Hematopoietic multipotent progenitor cell treated with erythropoietin and hydrocortisone succinate and interleukin-3 and kit ligand, for 8 days (in vitro differentiated cells): Measurements from ENCODE around the gene RPL5.

Experiments
- DNase-seq: peaks from one replicate; pipeline ENCODE4 v3.0.0-alpha.2; 2015

The RPL5 gene

DNA sequence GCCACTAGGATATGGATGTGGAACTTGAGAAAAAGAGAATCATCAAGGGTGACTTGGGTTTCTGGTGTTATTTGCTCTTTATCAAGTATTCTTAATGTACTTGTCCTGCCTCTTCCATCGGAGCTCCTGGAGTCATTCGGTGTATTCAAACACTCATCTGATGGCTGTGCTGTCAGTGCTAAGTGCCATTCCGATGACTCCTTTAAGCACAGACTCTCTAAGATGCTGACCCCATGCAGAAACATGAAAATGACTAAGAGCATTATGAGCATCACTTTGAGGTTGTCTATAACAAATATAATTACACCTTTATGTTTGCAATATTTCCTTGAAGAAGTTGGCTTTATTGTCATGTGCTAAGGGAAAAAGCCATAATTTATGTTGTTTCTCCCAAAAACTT, 11.3 kb upstream of the RPL5 start:
- no peak for DNase-seq

DNA sequence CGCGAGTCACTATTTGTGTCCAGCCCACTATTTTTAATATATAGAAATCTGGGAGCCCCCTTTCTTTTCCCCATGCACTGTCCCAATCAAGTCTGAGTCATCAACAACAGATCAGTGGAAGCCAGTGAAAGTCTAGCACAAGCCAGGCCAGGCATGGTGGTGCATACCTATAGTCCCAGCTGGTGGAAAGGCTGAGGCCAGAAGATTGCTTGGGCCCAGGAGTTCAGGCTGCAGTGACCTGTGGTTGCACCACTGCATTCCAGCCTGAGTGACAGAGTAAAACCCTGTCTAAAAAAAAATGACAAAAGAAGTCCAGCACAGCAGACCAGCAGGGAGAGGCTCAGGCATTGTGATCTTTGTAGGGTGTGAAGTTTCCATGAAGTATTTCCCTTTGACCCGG, 9.0 kb upstream of the RPL5 start:
- no peak for DNase-seq

DNA sequence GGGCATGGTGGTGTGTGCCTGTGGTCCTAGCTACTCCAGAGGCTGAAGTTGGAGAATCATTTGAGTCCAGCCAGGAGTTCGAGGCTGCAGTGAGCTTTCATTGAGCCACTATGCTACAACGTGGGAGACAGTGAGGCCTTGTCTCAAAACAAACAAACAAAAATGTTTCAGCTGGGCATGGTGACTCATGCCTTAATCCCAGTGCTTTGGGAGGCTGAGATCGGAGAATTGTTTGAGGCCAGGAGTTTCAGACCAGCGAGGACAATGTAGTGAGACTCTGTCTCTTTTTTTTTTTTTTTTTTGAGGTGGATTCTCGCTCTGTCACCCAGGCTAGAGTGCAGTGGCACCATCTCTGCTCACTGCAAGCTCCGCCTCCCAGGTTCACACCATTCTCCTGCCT, 5.0 kb upstream of the RPL5 start:
- no peak for DNase-seq

DNA sequence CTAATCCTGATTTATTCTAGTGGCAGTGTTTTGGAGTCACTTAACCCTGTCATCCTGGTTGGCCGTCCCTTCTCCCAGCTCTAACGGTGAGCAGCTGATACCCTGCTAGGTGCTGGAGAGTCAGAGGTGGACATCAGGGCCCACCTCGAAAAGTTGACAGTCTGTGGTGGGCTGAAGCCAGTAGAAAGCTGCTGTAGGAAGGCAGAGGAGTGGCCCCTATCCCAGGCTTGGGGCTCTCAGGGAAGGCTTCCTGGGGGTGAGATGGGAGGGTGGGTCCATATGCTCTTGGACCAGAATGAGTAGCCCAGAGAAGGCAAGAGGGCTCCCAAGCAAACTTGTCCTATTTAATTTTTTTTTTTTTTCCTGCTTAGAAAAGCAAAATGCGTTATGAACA, 475 bp upstream of the RPL5 start:
- no peak for DNase-seq

DNA sequence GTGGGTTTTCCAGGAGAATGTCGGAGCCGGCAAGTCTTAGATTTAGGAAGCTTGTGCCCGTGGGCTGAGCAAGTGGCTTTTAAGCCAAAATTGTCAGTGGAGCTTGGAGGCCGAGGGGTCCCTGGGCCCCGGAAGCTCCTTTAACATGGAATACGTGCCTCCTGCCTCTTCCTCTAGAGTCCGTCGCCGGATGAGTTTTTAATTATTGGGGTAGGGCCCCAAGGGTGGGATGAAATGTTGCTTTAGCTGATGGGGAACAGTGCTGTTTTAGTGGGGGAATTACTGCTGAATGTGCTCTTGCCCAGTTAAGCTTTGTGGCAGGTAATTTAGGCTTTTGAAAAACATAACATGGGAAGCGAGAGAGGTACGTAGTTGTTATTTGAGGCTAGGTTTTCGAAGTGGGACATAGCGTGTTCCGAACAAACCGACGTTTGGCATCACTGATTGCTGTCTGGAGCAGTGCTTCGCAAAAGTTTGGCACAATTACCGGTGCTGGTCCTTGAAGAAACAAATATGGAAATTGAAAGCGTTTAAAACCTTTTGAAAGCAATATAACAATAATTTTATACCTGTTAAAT, 786 bp downstream of the RPL5 start:
- DNase-seq = peak; percentile 22

DNA sequence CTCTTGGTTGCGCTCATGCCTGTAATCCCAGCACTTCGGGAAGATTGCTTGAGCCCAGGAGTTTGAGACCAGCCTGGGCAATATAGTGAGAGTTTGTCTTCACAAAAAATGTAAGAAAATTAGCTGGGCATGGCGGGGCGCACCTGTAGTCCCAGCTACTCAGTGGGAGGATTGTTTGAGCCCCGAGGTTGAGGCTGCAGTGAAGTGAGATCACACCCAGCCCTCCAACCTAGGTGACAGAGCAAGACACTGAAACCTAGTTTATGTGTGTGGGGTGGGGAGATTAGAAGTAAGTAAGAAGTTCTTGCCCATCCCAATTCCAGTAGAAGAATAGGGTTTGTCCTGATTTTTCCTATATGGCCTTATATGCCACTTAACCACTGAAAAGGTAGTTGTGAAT, 2.0 kb downstream of the RPL5 start:
- no peak for DNase-seq

DNA sequence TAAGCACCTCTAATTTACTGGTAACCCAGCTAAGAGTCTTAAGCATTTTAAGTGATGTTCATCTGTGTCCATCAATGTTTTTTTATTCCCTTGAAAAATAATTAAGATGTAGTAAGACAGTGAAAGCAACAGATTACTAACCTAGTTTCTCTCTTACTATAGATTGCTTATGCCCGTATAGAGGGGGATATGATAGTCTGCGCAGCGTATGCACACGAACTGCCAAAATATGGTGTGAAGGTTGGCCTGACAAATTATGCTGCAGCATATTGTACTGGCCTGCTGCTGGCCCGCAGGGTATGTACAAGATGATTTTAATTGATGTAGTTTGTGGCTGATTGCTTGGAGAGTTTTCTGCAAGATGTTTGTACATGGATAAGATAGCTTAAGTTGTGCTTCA, 2.8 kb downstream of the RPL5 start:
- DNase-seq = no peak

DNA sequence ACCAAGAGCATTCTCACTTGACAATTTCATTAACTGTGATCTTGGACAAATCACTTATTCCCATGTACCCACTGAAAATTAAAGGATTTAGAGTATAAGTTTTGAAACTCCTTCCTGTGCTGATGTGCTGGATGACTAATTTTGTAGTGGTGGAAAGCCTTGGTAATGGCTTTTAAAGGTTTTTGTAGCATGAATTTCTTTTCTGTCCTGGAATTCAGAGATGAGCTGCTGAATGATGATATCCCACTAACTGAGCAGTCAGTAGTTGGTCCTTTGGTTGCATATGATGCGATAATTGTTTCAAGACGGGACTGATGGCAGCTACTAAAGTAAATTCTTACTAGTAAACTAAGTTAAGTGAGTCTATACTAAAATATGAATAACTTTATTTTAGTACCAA, 5.2 kb downstream of the RPL5 start:
- no peak for DNase-seq

DNA sequence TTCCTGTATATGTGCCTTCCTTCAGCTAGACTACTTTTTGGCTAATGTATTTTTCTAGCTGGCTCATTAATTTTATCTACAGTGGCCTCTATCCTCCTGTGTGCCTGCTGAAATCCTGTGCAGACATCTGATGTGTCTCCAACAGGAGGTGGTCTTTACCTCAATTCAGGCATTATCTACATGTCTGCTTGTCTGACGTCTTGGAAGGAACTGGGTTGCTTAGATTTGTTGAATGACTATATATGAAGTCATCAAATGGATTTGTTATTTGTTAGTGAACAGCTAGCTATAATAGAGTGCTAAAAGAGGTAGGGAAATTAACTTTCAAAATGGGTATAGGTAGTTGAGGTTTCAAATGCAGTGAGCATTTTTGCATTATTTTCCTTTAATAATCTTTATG, 6.7 kb downstream of the RPL5 start:
- no peak for DNase-seq

DNA sequence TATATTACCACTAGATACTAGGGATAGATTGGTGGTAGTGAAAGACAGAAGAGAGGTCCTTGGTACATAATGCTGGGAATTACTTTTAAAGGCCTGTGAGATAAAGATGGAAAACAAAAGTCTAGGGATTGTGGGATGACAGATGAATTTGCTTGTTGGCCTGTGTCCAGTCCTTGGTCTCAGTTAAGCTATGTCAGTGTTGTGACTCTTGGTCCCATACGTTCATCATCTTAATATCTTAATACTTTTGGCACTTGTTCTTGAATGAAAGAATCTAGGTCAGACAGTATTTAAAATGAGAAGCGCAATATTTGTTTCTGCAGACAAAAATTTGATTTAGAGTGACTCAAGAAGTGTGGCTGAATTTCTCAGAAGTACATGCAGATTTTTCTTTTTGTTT, 7.6 kb downstream of the RPL5 start:
- no peak for DNase-seq

DNA sequence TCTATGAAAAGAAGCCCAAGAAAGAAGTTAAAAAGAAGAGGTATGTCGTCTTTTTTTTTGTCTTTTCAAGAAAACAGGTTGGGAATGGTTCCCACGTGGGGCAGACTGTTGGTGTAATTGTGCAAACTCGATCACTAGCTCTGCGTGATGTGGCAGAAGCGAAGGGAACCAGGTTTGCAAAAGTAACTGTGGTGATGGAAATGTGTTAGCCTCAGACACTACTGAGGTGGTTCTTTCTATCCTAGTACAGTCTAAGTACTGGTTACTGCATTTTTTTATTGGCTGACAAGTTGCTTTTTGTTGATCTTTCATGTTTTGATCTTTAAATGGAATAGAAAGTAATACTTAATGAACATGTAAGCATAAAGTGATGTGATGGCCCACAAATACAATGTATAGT, 8.8 kb downstream of the RPL5 start:
- DNase-seq = no peak

DNA sequence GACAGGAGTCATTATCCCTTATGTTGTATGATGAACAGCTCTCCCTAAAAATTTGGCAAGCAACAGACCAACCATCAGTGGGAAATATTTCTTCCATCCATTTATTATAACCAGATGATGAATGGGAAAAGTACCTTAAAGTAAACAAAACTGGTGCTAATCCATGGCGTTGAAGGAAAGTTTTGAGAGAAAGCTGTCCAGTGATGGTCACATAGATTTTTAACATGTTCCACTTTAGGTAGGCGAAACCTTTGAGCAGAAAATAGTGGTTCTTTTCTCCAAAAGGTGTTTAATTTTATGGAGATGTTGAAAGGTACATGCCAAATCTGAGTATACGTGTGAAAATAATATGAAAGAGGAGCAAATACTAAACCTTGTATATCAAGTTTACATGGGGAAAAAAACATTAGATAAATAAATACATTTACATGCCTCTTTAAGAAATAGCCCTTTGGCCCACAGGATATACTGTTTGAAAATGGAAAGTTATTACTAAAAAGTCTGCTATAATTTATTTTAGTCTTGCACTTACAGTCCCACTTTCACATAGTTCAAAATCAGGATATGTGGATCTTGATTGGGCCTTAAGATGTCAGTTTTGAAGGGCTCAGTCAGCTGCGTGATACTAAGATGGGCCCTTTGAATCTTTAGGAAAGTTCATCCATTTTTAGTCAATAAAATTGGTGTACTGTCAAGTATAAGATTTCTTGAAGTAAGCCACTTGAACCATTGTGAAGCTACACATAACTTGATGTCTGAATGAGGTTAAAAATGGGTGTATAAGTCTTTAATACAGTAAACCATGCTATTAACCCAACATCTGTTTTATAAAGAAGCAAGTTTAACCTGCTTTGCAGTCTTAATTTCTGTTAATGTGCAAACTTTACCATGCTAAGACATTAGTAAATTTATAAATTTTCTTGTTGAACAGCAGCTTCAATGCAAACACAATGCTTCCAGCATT, 10.5 kb downstream of the RPL5 start:
- no peak for DNase-seq

DNA sequence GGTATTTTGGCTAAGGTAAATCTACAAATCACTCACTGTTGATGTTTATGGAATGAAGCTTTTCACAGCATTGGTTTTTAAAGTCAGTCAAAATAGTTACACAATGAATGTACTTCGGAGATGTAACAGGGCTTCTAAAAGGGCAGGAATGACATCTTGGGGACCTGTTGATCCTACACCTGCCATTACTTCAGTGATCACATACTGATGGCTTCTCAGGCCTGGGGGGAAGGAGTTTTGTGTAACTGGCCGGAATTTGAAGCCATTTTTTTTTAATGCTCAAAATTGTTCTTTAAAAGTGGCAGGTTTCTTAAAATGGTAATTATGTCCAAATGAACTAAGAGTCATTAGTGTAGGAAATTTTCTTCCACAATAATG, 11.2 kb downstream of the RPL5 start:
- DNase-seq = no peak

DNA sequence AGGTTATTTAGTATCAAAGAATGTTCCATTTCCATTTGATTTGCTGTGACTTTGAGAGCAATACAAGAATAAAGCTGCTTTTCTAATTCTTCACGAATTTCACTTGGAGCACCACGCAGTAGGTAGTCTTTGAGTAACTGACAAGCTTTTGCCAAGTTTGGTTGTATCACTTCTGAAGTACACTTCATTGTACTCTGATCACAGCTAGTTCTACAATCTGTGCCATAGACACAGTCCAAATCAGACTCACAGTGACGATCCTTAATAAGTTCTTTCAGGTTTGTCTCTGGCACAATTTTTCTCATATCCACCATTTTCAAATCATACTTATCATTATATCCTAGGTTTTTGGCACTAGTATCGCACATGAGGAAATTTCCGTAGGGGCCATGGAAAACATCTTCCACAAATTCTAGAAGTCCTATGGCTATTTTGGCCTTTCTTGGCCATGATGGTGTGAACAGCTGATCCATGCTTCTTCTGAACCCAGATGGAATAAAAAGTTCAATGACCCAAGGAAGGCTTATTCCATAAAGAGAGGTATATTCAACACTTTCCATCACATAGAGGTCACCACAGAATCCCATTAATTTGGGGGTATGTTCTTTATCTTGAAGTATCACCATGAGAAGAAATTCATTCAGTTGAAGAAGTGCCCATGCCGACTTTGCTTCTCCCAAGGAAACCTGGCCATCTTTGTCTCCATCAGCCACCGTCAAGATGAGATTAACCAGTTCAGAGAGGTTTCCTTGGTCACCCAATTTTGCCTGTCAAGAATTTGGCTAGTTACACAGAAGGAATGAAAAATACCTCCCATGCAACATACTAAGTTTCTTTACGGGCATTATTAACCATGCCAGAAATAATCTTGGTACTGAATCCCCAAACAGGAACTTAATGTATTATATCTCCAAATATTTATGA, 11.9 kb downstream of the RPL5 start:
- DNase-seq = no peak

DNA sequence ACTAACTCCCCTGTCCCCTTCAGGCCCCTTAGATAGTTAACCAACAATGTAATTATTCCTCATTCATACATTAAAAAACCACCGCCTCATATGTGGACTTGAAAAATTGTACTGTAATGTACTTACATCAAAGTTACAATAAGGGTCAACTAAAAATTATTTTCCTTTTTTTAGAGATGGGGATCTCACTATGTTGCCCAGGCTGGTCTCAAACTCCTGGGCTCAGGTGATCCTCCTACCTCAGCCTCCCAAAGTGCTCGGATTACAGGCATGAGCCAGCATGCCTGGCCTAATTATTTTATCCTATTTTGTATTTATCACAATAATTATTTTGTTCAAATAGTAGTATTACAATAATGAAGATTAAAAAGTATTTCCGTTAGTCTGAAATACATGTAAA, 12.6 kb downstream of the RPL5 start:
- DNase-seq = no peak

DNA sequence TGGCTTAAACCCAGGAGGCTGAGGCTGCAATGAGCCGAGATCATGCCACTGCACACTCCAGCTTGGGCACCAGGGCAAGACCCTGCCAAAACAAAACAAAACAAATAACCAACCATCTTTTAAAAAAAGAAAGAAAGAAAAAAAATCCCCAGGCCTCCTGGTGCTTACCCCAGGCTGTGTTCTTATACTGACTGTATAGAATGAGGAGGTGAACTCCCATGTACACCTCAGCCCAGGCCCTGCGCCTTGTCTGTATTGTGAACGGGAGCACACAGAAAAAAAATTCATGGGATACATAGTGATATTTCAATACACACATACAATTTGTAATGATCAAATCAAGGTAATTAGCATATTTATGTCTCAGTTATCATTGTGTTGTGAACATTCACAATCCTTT, 14.1 kb downstream of the RPL5 start:
- no peak for DNase-seq

DNA sequence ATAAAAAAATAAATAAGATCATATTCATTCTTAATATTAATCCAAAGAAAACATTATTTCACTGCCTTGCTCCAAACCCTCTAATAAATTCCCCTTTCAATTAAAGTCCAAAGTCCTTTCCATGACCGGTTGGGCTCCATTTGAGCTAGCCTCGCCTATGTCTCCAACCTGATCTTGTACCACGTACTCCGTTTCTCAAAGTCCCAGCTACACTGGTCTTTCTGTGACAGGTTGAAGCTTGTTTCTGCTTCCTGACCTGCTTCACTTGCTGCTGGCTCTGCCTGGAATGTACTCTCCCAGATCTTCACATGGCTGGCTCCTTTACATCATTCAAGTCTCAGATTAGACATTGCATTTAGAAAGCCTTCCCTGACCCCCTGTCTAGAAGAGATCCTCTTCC, 16.4 kb downstream of the RPL5 start:
- DNase-seq = no peak

DNA sequence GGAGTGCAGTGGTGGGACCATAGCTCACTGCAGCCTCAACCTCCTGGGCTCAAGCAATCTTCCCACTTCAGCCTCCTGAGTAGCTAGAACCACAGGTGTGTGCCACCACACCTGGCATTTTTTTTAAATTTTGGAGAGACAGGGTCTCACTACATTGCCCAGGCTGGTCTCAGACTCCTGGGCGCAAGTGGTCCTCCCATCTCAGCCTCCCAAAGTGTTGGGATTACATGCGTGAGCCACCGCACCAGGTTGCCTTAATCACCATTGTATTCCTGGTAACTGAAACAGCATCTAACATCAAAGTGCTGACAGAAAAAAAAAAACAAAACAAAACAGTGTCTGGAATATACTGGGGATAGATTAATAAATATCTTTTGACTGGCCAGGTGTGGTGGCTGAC, 18.2 kb downstream of the RPL5 start:
- no peak for DNase-seq

DNA sequence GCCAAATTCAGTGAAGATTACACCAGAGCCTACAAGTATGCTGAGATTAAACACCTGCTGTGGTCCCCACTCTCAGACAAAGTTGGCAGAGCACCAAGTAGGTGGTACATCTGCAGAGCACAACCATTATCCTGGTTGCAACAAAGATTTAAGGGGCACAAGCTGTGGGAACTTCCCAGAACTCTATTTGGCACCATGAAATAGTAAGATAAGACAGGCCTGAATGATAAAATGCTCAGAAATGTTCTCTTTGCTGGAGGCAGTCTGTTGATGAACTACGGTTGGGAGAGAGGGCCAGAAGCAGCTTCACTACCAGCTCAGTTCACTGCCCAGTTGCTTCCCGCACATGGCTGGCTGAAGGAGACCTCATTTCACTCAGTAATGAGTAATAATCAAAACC, 19.9 kb downstream of the RPL5 start:
- peak; percentile 90 for DNase-seq

DNA sequence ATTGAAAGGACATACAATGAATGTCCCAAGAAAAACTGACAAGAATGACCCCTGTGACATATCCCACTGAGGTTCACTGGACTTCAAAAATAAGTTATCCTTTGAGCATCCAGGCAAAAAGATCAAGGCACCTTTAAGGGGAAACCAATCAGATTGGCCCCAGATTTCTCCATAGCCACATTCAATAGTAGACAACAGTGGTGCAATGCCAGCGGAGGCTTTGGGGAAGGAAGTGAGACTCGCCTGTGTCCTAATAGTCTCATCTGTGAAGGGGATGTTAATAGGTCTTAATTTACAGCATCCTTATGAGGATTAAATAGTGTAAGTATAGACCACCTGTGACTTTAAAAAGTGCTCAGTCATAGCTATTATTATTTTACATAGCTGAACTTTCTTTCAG, 21.5 kb downstream of the RPL5 start:
- DNase-seq = no peak

DNA sequence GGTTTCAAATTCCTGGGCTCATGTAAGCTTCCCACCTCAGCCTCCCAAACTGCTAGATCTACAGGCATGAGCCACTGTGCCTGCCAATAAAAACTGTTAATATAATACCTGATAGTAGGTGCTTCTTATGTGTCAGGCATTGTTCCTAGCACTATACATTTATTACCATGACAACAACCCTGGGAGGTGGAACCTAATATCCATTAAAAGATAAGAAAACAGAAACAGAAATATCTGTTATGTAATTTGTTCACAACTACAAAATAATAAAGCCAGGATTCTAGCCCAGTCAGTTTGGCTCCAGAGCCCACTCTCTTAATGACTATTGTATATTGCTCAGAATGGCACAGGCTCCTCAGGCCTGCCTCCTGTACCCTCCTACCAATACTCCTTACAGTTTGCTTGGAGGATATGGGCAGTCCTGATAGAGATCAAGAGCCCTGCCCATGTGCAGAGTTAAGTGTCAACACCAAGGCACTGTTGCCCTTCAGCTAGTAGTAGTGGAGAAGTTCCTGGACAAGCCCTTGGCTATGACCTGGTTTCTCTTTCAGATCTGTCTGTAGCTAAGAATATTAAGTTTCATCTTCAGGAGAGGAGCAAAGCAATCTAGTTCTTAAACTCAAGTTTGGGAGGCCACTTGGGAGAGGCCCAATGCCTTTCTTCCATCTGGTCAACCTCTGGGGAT, 22.4 kb downstream of the RPL5 start:
- DNase-seq = peak; percentile 47

DNA sequence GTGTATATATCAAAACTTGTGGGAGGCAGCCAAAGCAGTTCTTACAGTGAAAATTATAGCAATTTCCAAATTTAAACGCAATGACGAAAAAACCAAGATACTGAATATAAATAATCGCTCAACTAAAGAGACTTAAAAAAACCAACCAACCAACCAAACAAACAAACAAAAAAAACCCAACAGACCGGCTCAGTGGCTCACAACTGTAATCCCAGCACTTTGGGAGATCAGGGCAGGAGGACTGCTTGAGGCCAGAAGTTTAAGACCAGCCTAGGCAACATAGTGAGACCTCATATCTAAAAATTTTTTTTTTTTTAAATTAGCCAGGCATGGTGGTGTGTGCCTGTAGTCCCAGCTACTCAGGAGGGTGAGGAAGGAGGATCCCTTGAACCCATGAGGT, 23.4 kb downstream of the RPL5 start:
- no peak for DNase-seq

DNA sequence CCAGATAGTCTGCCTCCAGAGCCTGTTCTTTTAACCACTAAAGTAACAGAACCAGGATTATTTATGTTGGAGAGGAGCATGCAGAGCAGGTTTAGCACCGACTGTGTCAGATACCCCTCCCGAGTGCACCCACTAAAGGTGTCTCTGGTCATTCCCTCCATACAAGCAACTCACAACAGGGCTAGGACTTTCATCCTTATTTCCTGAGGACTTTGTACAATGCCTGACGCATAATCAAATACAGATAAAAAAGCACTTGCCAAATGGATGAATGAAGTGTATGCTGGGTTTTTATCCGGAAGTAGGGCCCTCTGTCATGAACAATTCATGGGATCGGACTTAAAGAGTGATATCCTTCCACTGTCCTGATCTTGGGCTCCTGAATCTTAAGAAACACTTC, 26.0 kb downstream of the RPL5 start:
- no peak for DNase-seq
